Measurements from ENCODE around the gene POLE. TPM values are rescaled to one million over a fixed set of nuclear protein-coding genes. Genes with fewer than 3 reads are reported as not detected.

POLE gene
- total and polyA plus RNA-seq, 9 of the 15 experiments (the other 6 are each of a cell fraction or from before 2014, with no cell fraction given), result 2.4 to 154 (median 49.6) TPM

- Histone ChIP-seq H2AFZ (ENCODE audit: low read depth, low read length) (peak overlapping the region; percentile 62), H3K4me1 (replicated peaks in 1 of 2; ENCODE audit: control insufficient read depth in 2 of 2, insufficient read depth in 2 of 2, low read length in 2 of 2) (peaks cover 7 to 64% of the 10 kb centered on the region in 2 experiments; a peak in 4 of 5 replicates), H4K20me1 (replicated peaks; ENCODE audit: control insufficient read depth, insufficient read depth, low read length) (no peaks in the 10 kb centered on the region), H3K27ac (ENCODE audit: extremely low read depth, low read depth, low read length) (no peak overlapping the region), H3K36me3 (ENCODE audit: control insufficient read depth, insufficient read depth, low read length) (no peaks in the 10 kb centered on the region), H3K4me2 (ENCODE audit: insufficient read depth, low read length) (no peak overlapping the region), H3K79me2 (ENCODE audit: control insufficient read depth, insufficient read depth, low read length) (no peaks in the 10 kb centered on the region), H3K27me3 (ENCODE audit: control insufficient read depth in 2 of 2, insufficient read depth in 2 of 2, low read length in 2 of 2) (peaks cover 30 to 61% of the 10 kb centered on the region in 2 experiments), H3K4me3 (no peak overlapping the region), H3K9me1 (ENCODE audit: control insufficient read depth, insufficient read depth, low read length) (no peaks in the 10 kb centered on the region), H3K9ac (ENCODE audit: insufficient read depth in 1 of 2, low read depth in 2 of 2, low read length in 2 of 2) (peak overlapping the region in 1 of 2 experiments; percentile 71; a peak in 2 of 4 replicates), H3K9me3 (replicated peaks; ENCODE audit: control insufficient read depth, insufficient read depth, low read depth, low read length) (no peaks in the 10 kb centered on the region)
- BruUV-seq (replicated peaks), result no TSS peak
- in situ Hi-C loops (cut with MboI) (loop anchor here (5.0 kb wide), 1 partner anchor 185 kb away; no protein-coding TSS in a partner anchor), intact Hi-C loops (cut with micrococcal nuclease) (no loop called here)
- peak; percentile 43 for ATAC-seq
- TF ChIP-seq NRF1 (conservative IDR thresholded peaks at IDR 0.05 in 1 of 2, IDR thresholded peaks at IDR 0.05 in 1 of 2) (peak in 1 of 2 experiments; percentile 28; a peak in 2 of 4 replicates), LARP7 (IDR thresholded peaks at IDR 0.05) (no peak), ZNF263 (CRISPR knock-in tag; IDR thresholded peaks at IDR 0.05; ENCODE audit: borderline replicate concordance) (0 out of 2 replicates have a peak, but pooled peaks have one; percentile 20), CTCF (IDR thresholded peaks at IDR 0.05 in 2 of 3, conservative IDR thresholded peaks at IDR 0.05 in 1 of 3; ENCODE audit: insufficient read depth in 2 of 3, low read depth in 1 of 3, low read length in 3 of 3) (0 out of 6 replicates have a peak, but pooled peaks of 1 of the 3 experiments have one; percentile 2), PRDM10 (IDR thresholded peaks at IDR 0.05; ENCODE audit: partially characterized antibody) (peak; percentile 94), ATF7 (IDR thresholded peaks at IDR 0.05) (peak; percentile 45)
- no peak for FAIRE-seq
- WGBS (ENCODE audit: insufficient coverage, low coverage, missing lambda C conversion rate), result 20% methylated on average over 11 of the region's 29 CpGs
- ChIA-PET POLR2A (interaction anchor here (0.6 to 1.5 kb wide), 2 partner anchors 12 to 108 kb away, joined by 3 to 5 read pairs; partner anchors contain the start of gene PGAM5), CTCF (ENCODE audit: low intra/inter-chr PET ratio) (interaction anchor here (0.6 kb wide), 1 partner anchor 43 kb away, joined by 3 read pairs; no protein-coding TSS in a partner anchor)
- DNase-seq (ENCODE audit: extremely low read depth in 1 of 4, low spot score in 3 of 4), result no peak
These were observed 84.4 kb downstream of the POLE start for GRCh38 chr12:132602572-132603239.
